Amygdala (tissue), 56 donors: ENCODE results near the gene RUNX1.

Experiments
- DNase-seq, 56 donors: peaks; one replicate each; lab custom pipeline; 2025; lab: John Stamatoyannopoulos, UW

The RUNX1 gene

DNA sequence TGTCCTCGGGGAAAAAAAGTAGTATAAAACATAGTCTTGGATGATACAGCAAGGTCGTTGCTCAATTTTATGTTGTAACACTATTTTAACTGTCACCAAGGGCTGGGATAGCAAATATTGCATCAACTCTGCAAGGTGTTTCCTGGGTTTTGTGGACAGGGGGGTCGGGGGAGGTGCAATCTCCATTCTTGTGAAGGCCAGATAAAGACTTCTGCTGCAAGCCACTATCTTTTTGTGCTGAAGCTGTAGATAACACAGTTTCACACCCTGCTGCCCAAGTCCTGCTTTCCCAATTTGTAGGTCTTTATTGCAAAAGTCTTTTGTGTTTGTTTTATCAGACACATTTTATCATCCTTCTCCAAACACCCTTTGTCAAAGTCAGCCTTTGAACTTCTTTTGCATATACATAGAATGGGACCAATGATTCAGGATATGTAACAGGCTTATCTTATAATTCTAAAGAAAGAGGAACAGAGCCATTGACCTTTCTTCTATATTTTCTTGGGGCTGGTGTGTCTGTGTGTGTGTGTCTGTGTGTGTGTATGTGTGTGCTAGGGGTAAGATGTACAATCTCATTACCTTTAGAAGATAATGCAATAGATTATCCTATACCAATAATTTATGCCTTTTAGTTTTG, 140.6 kb downstream of the RUNX1 start:
- DNase-seq: peak in 1 of 56 donors; percentile 15

DNA sequence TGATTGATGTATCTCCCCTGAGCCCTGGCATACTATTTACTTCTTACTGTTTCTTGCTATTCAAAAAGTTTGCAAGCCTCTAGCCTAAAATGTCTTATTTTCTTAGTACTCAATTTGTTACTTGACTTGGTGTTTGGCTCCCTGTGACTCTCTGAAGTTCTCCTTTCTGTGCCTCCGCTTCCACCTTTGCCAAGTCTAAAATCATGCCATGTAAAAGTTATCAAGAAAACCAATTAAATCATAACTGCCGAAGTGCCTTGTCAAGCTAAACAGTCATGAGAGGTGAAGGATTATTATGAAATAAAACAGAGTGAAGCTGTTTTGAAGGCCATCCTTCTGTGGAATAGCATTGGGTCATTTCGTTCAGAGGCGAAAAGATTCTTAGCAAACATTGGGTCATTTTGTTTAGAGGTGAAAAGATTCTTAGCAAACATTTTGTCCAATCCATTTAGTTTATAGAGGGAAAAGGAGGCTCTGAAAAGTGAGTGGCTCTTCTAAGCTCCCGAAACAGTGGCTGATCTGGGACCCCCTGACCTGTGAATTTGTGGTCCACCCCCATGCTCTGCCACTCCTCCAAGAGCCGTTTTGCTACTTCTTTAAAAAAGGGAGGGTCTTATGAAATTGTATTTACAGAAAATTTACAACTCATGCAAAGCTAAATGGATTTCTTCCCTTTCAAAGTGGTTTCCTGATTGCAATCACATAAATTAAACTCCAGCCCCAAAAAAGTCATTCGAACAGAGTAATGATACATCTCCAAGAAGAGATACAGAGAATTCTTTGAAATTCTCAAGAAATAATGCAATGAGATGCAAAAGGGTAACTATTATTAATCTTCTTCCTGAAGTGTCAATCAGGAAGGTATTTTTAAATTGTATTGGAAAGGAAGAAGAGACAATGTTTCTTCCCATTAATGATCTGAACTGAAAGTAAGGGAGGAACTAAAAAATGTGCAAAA, 141.4 kb downstream of the RUNX1 start:
- DNase-seq: no peak

DNA sequence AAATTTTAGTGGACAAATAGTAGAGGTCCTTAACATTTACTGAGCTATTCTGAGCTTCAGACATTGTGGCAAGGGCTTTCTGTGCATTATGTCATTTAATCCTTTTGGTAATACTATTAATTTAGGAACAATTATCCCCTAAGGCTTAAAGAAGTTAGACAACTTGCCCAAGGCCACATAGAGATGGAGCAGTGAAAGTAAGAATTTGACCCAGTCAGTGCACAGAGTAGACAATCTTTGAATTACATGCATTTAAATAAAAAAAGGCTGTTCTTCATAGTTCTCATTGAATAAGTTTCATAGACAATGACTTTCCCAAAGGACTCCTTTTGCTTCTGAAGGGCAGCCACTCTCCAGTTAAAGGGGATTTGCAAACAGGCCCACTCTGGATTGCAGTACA, 142.7 kb downstream of the RUNX1 start:
- DNase-seq: no peak

DNA sequence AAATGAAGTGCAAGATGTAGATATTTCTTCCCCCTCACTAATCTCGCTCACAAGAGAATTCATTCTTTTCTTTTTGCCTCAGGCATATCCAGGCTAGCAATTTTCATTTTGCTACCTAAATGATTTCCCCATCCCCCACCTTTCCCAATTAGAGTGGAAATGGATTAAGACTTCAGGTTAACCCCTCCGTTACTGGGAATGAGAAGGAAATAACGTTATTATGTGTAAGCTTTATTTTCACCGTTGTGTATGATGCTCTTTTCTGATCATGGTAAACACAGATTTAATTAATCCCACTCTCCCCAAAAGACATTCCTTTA, 143.9 kb downstream of the RUNX1 start:
- DNase-seq: no peak

DNA sequence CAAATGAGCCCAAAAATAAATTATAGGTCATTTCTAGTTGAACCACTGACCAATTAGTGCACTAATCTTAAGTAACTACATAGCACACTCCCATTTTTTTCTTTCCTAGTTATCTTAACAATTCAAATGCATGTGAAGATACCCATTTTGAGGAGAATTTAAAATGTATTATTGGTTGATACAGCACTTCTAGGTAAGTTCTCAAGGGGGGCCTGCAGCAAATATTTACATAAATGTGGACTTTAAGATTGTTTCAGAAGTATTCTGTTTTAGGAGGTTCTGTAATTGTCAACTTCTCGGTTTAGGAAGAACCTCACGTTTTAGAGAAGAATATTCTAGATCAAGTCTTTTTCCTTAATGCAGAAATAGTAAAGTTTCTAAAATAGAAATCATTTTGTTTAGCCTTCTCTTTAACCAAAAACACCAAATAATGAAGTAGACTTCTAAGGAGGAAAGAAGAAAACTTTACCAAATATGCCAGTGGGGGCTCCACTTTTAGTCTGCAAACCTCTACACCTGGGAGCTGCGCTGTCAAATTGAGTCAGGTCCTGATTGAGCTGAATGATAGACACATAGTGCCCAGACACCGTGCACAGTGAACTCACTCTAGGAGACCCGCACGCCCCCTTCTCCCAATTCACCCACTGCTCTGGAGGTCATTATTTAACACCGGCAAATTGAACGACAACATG, 144.4 kb downstream of the RUNX1 start:
- no peak for DNase-seq

DNA sequence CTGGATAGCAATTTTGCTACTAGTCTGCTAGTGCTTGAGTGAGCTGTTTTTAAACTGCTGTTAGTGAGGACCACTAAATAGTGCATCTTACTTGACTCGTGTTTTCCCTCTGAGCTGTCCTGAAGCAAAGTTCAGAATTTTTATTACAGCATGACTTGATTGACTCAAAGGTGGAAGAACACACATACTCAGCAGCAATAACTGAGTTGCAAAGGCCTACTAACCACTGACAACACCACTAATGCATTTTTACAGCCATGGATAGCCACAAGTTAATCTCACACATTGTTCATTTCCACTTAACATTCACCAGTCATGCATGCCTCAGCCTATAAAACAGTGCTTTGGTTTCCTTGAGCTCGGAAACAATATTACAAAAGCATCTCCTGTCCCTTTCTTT, 148.7 kb downstream of the RUNX1 start:
- no peak for DNase-seq

DNA sequence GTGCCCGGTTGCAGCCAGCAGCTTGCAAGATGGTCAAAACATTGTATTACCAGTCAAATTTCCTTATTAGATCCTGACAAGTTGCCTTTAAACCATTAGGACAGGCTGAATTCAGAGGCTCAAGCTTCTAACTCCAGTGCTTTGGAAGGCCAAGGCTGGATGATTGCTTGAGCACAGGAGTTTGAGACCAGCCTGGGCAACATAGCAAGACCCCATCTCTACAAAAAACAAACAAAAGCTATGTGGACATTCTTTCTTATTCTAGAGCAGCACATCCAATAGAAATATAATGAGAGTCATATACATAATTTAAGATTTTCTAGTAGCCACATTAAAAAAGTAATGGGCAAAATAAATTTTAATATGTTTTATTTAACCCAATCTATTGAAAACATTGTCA, 149.3 kb downstream of the RUNX1 start:
- DNase-seq: no peak

DNA sequence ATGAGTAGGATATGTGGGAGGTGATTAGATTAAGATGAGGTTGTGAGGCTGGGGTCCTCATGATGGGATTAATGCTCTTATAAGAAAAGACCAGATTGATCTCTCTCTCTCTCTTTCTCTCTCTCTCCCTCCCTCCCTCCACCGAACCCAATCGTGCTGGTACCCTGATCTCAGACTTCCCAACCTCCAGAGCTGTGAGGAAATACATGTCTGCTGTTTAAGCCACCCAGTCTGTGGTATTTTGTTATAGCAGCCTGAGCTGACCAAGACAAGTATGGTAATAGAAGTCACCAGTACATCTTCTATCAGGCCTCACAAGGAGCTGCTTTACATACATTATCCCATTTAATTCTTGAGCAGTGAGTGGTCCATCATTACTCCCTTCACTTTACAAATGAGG, 149.8 kb downstream of the RUNX1 start:
- DNase-seq: no peak

DNA sequence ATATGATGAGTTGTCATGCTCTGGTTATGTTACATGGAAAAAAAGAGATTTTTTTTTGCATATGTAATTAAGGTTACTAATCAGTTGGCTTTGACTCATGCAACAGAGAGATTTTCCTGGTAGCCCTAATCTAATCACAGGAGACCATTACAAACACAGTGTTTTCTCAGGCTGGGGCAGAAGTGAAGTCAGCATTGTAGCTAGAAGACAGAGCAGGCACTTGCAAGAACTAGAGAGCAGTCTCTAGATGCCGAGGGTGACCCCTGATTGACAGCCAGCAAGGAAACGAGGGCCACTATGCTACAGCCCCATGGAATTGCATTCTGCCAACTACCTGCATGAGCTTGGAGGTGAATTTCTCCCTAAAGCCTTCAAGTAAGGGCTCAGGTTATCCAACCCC, 151.3 kb downstream of the RUNX1 start:
- DNase-seq: no peak

DNA sequence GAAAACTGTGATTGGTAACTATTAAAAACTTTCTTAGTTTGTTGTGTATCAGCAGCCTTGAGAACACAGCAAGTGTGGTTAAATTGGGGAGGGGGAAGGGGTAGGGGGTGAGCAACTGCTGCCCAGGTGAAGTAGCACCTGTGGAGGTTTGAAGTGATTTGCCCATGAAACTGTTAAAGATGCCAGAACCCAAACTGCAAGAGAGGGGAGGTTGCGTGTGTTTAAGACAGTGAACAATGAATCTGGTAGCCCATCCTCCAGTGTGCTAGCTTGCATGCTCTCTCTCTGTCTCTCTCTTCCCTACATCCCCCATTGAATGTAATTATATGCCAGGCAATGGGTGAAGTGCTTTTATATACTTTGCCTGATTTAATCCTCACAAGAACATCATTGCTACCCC, 154.7 kb downstream of the RUNX1 start:
- DNase-seq: no peak

DNA sequence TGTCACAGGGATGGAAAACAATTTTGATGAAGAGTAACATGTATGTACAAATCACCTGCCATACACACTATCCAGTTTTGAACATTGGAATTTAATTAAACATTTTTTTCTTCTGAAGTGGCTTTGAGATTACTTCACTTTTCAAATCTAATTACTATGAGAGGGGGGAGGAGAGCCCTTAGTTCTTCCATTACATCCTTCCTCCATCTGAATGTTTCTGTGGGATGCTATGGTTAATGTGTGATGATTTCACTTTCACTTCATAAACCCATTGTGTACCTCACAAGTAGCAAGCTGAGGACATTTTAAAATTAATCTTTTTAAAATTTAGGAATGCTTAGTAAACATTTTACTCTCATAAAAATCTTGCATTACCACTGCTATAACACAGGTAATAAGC, 156.9 kb downstream of the RUNX1 start:
- DNase-seq: no peak

DNA sequence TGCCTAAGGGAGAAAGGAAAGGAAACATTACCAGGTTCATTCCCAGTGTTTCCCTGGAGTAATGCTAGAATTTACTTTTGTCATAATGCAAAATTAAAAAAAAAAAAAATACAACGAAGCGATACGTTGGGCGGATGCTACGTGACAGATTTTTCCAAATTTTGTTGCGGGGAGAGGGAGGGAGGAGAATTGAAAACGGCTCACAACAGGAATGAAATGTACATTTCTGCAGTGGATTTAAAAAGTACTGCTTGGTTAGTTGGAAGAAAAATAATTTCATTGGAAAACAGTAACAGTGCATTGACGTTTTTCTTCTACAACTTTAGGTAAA, 157.5 kb downstream of the RUNX1 start:
- DNase-seq: no peak

DNA sequence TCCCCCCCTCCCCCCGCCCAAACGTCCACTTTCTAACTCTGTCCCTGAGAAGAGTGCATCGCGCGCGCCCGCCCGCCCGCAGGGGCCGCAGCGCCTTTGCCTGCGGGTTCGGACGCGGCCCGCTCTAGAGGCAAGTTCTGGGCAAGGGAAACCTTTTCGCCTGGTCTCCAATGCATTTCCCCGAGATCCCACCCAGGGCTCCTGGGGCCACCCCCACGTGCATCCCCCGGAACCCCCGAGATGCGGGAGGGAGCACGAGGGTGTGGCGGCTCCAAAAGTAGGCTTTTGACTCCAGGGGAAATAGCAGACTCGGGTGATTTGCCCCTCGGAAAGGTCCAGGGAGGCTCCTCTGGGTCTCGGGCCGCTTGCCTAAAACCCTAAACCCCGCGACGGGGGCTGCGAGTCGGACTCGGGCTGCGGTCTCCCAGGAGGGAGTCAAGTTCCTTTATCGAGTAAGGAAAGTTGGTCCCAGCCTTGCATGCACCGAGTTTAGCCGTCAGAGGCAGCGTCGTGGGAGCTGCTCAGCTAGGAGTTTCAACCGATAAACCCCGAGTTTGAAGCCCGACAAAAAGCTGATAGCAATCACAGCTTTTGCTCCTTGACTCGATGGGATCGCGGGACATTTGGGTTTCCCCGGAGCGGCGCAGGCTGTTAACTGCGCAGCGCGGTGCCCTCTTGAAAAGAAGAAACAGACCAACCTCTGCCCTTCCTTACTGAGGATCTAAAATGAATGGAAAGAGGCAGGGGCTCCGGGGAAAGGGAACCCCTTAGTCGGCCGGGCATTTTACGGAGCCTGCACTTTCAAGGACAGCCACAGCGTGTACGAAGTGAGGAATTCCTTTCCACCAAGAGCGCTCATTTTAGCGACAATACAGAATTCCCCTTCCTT, 158.1 kb downstream of the RUNX1 start:
- DNase-seq: no peak

DNA sequence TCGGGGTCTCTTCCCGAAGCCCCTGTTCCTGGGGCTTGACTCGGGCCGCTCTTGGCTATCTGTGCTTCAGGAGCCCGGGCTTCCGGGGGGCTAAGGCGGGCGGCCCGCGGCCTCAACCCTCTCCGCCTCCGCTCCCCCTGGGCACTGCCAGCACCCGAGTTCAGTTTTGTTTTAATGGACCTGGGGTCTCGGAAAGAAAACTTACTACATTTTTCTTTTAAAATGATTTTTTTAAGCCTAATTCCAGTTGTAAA, 158.7 kb downstream of the RUNX1 start:
- DNase-seq: no peak

DNA sequence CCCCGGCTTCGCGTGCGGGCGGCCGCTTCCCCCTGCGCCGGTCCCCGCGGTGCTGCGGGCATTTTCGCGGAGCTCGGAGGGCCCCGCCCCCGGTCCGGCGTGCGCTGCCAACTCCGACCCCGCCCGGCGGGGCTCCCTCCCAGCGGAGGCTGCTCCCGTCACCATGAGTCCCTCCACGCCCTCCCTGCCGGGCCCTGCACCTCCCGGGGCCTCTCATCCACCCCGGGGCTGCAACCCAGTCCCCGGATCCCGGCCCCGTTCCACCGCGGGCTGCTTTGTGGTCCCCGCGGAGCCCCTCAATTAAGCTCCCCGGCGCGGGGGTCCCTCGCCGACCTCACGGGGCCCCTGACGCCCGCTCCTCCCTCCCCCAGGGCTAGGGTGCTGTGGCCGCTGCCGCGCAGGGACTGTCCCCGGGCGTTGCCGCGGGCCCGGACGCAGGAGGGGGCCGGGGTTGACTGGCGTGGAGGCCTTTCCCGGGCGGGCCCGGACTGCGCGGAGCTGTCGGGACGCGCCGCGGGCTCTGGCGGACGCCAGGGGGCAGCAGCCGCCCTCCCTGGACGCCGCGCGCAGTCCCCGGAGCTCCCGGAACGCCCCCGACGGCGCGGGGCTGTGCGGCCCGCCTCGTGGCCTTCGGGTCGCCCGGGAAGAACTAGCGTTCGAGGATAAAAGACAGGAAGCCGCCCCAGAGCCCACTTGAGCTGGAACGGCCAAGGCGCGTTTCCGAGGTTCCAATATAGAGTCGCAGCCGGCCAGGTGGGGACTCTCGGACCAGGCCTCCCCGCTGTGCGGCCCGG, 159.2 kb downstream of the RUNX1 start:
- DNase-seq: peak in 11 of 56 donors; percentile 16 to 61 (median 24)

DNA sequence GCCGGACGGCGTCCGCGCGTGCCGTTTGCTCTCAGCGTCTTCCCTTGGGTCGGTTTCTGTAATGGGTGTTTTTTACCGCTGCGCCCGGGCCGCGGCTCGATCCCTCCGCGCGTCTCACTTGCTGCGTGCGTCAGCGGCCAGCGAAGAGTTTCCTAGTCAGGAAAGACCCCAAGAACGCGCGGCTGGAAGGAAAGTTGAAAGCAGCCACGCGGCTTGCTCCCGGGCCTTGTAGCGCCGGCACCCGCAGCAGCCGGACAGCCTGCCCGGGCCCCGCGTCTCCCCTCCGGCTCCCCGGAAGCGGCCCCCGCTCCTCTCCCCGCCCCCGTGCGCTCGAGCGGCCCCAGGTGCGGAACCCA, 159.8 kb downstream of the RUNX1 start:
- no peak for DNase-seq

DNA sequence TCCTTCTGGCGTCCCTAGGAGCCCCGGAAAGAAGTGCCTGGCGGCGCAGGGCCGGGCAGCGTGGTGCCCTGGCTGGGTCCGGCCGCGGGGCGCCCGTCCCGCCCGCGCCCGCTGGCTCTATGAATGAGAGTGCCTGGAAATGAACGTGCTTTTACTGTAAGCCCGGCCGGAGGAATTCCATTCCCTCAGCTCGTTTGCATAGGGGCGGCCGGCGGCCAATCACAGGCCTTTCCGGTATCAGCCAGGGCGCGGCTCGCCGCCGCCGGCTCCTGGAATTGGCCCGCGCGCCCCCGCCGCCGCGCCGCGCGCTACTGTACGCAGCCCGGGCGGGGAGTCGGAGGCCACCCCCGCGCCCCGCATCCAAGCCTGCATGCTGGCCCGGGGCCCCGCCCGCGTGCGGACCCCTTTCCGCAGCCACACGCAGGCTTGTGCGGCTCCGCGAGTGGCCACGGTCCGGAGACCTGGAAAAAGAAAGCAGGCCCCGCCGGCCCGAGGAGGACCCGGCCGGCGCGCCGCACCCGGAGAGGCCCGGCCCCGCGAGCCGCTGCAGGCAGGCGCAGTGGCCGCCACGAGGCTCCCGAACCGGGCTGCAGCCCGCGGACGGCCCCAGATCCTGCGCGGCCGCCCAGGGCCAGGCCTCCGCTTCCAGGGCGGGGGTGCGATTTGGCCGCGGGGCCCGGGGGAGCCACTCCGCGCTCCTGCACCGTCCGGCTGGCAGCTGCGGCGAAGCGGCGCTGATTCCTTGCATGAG, 160.4 kb downstream of the RUNX1 start:
- DNase-seq: peak in 36 of 56 donors; percentile 6 to 77 (median 43)

DNA sequence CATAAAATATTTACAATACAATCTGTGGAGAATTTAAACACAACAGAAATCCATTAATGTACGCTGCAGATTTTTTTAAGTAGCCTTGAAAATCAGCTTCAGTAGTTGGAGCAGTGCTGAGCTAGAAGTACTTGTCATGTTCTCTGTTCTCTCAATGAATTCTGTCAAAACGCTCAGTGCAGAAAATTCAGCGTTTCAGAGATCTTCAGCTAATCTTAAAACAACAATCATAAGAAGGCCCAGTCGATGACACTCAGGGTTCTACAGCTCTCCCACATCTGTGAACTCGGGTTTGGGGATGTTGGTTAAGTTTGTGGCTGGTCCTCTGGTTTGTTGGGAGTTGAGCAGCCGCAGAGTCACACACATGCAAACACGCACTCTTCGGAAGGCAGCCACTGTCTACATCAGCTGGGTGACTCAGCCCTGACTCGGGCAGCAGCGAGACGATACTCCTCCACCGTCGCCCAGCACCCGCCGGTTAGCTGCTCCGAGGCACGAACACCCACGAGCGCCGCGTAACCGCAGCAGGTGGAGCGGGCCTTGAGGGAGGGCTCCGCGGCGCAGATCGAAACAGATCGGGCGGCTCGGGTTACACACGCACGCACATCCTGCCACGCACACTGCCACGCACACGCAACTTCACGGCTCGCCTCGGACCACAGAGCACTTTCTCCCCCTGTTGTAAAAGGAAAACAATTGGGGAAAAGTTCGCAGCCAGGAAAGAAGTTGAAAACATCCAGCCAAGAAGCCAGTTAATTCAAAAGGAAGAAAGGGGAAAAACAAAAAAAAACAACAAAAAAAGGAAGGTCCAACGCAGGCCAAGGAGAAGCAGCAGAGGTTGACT, 161.2 kb downstream of the RUNX1 start:
- DNase-seq: peak in 3 of 56 donors; percentile 17 to 20 (median 19)

DNA sequence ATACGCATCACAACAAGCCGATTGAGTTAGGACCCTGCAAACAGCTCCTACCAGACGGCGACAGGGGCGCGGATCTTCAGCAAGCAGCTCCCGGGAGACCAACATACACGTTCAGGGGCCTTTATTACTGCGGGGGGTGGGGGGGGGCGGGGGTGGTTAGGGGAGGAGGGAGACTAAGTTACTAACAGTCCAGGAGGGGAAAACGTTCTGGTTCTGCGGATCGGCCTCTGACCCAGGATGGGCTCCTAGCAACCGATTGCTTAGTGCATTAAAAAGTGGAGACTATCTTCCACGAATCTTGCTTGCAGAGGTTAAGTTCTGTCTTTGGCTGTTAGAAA, 162.0 kb downstream of the RUNX1 start:
- no peak for DNase-seq
